HEK293T (cell line): ENCODE data around the gene CLASP1.

Experiments used
- ARNT ChIP-seq: fragments of 450-650 bp; IDR thresholded peaks from 2 replicates; pipeline ENCODE4 v1.6.1; 2017; ENCODE audit warnings: mild to moderate bottlenecking
- BHLHE40 ChIP-seq: fragments of 450-650 bp; IDR thresholded peaks from 2 replicates; pipeline ENCODE4 v1.6.1; 2016; ENCODE audit warnings: mild to moderate bottlenecking, moderate library complexity, borderline replicate concordance
- CTBP1 ChIP-seq: fragments of 450-650 bp; IDR thresholded peaks from 2 replicates; pipeline ENCODE4 v1.6.1; 2016; ENCODE audit warnings: borderline replicate concordance
- ELF4 ChIP-seq: fragments of 450-650 bp; IDR thresholded peaks from 2 replicates; pipeline ENCODE4 v1.6.1; 2017; ENCODE audit warnings: antibody characterized with exemption
- FOXA1 ChIP-seq: fragments of 450-650 bp; IDR thresholded peaks from 2 replicates; pipeline ENCODE4 v1.6.1; 2016; ENCODE audit warnings: mild to moderate bottlenecking
- FOXK2 ChIP-seq: fragments of 450-650 bp; IDR thresholded peaks from 2 replicates; pipeline ENCODE4 v1.6.1; 2016; ENCODE audit warnings: mild to moderate bottlenecking
- FOXM1 ChIP-seq: fragments of 450-650 bp; IDR thresholded peaks from 2 replicates; pipeline ENCODE4 v1.6.1; 2017; ENCODE audit warnings: mild to moderate bottlenecking, borderline replicate concordance
- HDGF ChIP-seq: fragments of 450-650 bp; IDR thresholded peaks from 2 replicates; pipeline ENCODE4 v1.6.1; 2017; ENCODE audit warnings: antibody characterized with exemption, borderline replicate concordance
- L3MBTL2 ChIP-seq: fragments of 450-650 bp; conservative IDR thresholded peaks from 2 replicates; pipeline ENCODE4 v1.6.1; 2016; ENCODE audit warnings: mild to moderate bottlenecking
- SP1 ChIP-seq: fragments of 450-650 bp; IDR thresholded peaks from 2 replicates; pipeline ENCODE4 v1.6.1; 2017
- SUZ12 ChIP-seq: fragments of 450-650 bp; IDR thresholded peaks from 2 replicates; pipeline ENCODE4 v1.6.1; 2016; ENCODE audit warnings: mild to moderate bottlenecking
- TARDBP ChIP-seq: fragments of 450-650 bp; IDR thresholded peaks from 2 replicates; pipeline ENCODE4 v1.6.1; 2016
- ZNF384 ChIP-seq: fragments of 450-650 bp; IDR thresholded peaks from 2 replicates; pipeline ENCODE4 v1.6.1; 2016

GRCh38 chr2:121567452-121567851 is 81.8 kb downstream of the CLASP1 start:
- TF ChIP-seq BHLHE40: no peak
- no peak for TF ChIP-seq SP1
- TF ChIP-seq FOXA1: no peak
- TF ChIP-seq CTBP1: no peak
- TF ChIP-seq SUZ12: no peak
- TF ChIP-seq FOXK2: no peak
- no peak for TF ChIP-seq ZNF384
- no peak for TF ChIP-seq HDGF
- no peak for TF ChIP-seq ARNT
- no peak for TF ChIP-seq TARDBP
- no peak for TF ChIP-seq FOXM1
- no peak for TF ChIP-seq ELF4
- no peak for TF ChIP-seq L3MBTL2
